HTERT RPE-1 (cell line): Measurements from ENCODE around the gene MIEN1.
"Not testable (repeated sequence)": the region's sequence is repeated elsewhere in the genome, so short reads cannot be mapped to it uniquely, and the experiment has no call there.

Source experiments
- in situ Hi-C: fragments of 300-500 bp; cut with MboI; formaldehyde crosslinking; loops from 4 replicates; pipeline ENCODE4 v1.14.3; 2020; ENCODE audit warnings: low sequenced_read_pairs

The MIEN1 gene

GRCh38 chr17:39719563-39720355 is 10.6 kb downstream of the MIEN1 start:
- in situ Hi-C loops: no loop called here

DNA sequence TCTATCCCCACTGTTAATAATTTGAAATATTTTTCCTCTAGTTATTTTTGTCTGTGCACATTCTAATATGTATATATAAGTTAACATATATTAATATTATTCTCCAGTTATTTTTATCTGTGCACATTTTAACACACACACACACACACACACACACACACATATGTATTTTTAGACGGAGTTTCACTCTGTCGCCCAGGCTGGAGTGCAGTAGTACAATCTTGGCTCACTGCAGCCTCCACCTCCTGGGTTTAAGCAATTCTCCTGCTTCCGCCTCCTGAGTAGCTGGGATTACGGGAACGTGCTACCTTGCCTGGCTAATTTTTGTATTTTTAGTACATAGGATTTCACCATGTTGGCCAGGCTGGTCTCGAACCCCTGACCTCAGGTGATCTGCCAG is 12.7 kb downstream of the MIEN1 start:
- in situ Hi-C loops: no loop called here

DNA sequence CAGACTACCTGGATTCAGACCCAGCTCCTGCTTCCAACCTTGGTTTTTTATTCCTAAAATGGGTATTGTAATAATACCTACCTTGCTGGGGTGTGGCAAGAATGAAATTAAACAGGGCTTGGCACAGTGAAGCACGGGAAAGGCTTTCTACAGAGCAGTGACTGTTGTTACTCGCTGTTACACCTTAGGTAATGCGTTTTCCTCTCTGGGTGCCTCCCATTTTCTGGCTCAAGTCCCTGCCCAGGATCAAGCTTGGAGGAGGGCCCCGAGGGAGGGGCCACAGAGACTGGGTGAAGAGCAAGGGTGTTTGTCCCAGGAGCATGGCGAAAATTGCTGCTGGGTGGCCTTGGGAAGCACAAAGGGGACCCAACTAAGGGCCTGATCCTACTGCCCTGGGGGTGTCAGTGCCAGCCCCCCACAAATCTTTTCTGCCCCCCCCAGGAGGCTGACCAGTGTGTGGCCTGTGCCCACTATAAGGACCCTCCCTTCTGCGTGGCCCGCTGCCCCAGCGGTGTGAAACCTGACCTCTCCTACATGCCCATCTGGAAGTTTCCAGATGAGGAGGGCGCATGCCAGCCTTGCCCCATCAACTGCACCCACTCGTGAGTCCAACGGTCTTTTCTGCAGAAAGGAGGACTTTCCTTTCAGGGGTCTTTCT is 13.3 kb downstream of the MIEN1 start:
- in situ Hi-C loops: no loop called here

DNA sequence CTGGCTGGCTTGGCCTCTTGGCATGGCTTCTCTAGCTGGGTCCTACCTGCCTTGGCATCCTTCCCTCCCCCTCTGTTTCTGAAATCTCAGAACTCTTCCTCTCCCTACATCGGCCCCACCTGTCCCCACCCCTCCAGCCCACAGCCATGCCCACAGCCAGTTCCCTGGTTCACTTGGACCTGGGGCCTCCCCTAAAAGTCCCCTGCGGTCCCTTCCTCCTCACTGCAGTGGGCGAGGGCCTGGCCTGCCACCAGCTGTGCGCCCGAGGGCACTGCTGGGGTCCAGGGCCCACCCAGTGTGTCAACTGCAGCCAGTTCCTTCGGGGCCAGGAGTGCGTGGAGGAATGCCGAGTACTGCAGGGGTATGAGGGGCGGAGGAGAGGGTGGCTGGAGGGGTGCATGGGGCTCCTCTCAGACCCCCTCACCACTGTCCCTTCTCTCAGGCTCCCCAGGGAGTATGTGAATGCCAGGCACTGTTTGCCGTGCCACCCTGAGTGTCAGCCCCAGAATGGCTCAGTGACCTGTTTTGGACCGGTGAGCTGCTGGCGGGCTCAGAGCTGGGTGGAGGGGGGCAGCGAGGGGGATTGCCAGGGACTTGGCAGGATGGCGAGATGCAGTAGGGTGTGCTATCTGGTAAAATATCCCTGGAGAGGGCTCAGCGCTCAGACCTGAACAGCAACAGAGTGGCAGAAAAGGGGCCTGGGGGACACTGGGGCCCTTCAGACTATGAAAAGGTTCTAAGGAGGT is 14.1 kb downstream of the MIEN1 start:
- in situ Hi-C loops: no loop called here

DNA sequence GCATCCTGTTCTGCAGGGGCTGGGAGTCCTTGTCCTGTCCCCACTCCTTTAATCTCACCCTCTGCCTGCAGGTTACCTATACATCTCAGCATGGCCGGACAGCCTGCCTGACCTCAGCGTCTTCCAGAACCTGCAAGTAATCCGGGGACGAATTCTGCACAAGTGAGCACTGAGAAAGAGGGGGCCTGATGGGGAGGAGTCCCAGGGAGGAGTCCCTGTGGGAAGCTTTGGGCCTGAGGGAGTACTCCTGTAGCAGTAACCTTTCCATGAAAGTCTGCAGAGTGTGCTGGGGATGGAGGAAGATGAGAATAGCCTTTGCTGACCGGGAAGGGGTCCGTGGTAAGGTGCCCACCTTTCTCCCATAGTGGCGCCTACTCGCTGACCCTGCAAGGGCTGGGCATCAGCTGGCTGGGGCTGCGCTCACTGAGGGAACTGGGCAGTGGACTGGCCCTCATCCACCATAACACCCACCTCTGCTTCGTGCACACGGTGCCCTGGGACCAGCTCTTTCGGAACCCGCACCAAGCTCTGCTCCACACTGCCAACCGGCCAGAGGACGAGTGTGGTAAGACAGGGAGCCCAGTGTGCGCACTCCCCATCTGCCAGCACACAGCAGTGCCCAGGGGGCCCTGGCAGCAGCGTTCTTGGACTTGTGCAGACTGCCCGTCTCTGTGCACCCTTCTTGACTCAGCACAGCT is 14.8 kb downstream of the MIEN1 start:
- in situ Hi-C loops: no loop called here

- in situ Hi-C loops: no loop called here
These were observed 16.1 kb downstream of the MIEN1 start for GRCh38 chr17:39714234-39714633.

DNA sequence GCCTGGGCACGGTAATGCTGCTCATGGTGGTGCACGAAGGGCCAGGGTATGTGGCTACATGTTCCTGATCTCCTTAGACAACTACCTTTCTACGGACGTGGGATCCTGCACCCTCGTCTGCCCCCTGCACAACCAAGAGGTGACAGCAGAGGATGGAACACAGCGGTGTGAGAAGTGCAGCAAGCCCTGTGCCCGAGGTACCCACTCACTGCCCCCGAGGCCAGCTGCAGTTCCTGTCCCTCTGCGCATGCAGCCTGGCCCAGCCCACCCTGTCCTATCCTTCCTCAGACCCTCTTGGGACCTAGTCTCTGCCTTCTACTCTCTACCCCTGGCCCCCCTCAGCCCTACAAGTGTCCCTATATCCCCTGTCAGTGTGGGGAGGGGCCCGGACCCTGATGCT is 18.5 kb downstream of the MIEN1 start:
- in situ Hi-C loops: no loop called here

DNA sequence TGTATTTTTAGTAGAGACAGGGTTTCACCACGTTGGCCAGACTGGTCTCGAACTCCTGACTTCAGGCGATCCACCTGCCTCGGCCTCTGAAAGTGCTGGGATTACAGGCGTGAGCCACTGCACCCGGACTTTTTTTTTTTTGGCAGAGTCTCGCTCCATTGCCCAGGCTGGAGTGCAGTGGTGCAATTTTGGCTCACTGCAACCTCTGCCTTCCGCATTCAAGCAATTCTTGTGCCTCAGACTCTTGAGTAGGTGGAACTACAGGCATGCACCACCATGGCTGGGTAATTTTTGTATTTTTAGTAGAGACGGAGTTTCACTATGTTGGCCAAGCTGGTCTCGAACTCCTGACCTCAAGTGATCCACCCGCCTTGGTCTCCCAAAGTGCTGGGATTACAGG is 19.3 kb downstream of the MIEN1 start:
- in situ Hi-C loops: not testable (repeated sequence)

- in situ Hi-C loops: no loop called here
These were observed 20.1 kb downstream of the MIEN1 start for GRCh38 chr17:39709998-39710964.

GRCh38 chr17:39709319-39709997 is 20.9 kb downstream of the MIEN1 start:
- in situ Hi-C loops: no loop called here

- in situ Hi-C loops: no loop called here
These were observed 23.4 kb downstream of the MIEN1 start for GRCh38 chr17:39706921-39707337.

DNA sequence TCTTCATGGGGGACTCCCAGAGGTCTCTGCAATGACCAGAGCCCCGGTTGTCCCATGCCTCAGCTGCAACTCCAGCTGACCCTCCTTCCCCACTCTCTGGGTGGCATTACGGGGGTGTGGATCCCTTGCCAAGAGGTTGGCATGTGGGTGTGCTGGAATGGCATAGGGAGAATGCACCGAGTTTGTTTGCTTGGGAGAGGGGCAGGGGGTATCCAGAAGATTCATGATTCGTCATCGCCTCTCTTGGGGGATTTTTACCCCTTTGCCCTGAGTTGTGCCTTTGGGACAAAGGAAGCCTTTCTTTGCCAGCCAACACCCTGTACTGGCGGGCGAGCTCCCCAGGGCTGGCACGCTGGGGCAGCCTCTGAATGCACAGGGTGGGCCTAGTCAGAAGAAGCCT is 23.9 kb downstream of the MIEN1 start:
- in situ Hi-C loops: no loop called here

DNA sequence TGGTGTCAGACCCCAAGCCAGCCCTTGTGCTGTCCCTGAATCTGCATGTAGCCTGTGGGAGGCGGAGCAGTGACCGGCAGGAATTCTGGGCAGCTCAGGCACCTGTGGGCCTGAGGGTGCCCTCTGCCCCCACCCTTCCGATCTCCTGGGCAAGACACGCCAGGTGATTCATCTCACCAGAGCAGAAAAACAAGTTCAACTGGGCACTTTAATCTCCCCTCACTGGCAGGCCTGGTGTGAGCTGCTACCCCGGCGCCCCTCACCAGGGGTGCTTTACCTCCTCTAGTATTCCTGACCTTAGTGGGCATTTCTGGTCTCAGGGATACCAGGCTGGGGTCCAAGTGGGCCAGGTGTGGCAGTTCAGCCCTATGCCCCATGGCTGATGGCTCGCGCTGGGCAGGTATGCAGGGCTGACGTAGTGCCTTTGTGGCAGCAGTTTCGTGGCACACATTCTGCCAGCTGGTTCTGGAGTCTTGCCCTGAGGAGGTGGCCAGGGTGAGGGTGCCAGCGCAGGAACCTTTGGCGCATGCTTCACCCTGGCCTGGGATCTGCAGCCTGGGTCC is 24.5 kb downstream of the MIEN1 start:
- in situ Hi-C loops: no loop called here

- in situ Hi-C loops: no loop called here
These were observed 25.3 kb downstream of the MIEN1 start for GRCh38 chr17:39704821-39705551.

DNA sequence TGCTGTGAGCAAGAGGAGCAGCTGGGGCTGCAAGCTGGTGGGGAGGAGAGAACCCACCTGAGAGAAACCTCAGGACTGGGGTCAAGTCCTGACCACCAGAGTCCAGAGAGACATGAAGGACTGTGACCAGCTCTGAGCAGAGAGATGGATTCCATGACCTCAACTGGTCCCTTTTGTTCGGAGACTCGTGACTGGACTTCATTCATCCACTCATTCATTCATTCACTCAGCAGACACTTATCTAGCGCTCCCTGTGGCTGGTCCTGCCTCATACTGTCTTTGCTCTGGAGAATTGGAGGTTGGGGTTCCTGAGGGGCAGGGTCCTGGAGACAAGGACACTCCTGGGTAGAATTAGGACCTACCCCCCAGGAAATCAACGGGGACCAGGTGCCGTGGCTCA is 26.4 kb downstream of the MIEN1 start:
- in situ Hi-C loops: no loop called here

DNA sequence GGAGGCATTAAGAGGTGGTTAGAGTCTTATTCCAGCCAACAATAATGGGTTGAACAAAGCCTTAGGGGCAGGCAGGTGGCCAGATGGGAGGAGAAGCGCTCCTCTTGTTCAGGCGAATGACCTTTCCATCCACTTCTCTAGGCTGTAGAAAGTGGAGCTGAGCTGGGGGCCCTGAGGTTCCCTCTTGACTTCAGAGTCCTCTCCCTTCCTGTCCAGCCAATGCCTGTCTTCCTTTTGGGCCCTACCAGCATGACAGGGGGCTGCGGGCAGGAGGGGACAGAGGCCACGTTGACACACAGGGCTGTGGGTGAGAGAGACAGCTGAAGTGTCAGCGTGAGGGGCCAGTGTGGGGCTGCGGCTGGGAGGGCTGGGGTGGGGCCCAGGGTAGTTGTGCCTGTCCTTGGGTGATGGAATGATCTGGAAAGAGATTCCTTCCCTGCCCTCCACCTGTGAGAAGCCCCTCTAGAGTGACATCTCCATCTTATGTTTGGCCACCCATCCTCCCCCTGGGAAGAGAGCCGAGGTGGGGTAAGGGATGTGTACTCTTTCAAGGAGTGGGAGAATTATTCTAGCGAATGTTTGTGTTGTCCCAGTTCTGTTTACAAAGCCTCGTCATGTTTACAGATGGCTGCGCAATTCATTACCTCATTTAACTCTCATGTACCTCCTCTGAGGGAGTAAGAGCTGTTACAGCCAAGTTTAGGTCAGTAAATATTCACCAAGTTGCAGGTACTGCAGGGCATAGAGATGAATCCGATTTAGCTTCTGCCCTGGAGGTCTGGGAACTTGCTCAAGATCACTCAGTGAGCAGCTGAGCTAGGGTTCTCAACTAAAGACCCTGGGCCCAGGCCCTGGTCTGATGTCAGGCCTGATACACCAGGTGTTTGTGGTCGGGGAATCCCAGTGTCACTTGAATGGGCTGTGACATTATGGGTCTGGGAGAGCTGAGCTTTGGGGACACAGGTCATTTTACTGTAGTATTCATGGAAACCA is 27.1 kb downstream of the MIEN1 start:
- in situ Hi-C loops: no loop called here

- in situ Hi-C loops: no loop called here
These were observed 28.4 kb downstream of the MIEN1 start for GRCh38 chr17:39701784-39702422.
